Anterior cingulate cortex (tissue), 58 donors: ENCODE results near the gene VTI1A.
A peak's percentile ranks its signal among the peaks of the same experiment; 100 is the strongest.
"Not testable (repeated sequence)": the region's sequence is repeated elsewhere in the genome, so short reads cannot be mapped to it uniquely, and the experiment has no call there.

ENCODE experiments used
- DNase-seq, 58 donors: peaks; one replicate each; lab custom pipeline; 2025; lab: John Stamatoyannopoulos, UW

VTI1A gene

GRCh38 chr10:112706577-112706976 is 259.6 kb downstream of the VTI1A start:
- DNase-seq = no peak

- DNase-seq = no peak
Observed at GRCh38 chr10:112708461-112708860, 261.4 kb downstream of the VTI1A start.

DNA sequence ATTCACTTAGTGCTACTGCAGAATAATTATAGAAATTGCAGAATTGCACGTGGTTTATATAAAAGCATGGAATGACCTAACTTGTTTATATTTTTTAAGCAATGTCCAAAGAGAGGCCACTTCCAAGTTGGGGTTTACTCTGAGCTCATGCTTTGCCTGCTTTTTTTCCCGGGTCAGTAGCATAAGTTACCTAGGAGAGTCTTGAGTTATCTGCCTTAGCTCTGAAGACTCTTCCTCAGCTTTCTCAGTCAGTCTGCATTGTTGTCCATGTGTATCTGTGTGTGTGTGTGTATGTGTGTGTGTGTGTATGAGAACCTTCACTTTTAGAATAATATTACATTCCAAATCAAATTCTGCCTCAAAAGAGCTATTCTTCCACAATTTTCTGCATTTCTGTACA is 263.5 kb downstream of the VTI1A start:
- DNase-seq = no peak

- no peak for DNase-seq
Observed at GRCh38 chr10:112711366-112711765, 264.4 kb downstream of the VTI1A start.

DNA sequence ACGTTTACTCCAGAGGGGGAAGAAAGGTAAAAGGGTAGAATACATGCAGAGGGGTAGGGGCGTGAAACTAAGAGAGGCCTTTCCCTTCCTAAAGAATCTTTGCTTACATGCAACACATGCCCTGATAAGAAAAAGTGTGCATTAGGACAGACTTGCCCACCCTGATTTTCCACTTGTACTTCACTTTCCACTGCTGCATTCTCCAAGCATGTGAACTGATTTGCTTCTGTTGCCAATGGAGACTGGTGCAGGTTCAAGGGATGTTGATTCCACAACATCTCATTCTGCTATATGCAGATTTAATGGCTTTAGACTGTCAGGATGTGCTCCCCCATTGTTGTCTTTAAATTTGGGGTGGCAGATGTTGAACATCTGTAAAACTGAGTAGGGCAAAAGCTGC is 265.5 kb downstream of the VTI1A start:
- no peak for DNase-seq

DNA sequence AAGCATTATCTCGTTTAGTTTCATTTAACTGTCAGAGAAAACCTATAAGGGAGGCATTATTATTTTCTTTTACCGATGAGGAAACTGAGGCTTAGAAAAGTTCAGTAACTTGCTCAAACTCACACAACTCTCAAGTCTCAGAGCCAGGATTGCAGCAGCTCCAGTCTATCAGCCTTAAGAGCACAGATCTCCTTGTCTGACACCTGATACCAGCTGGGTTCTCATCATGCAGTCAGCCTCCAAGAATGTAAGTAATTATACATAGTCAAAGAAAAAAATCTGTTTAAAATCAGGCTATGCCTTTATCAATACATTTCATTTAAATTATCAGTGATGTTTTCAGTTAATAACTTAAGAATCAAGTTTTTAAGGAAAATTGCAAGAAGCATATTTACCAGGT is 266.4 kb downstream of the VTI1A start:
- no peak for DNase-seq

- DNase-seq = no peak
Observed at GRCh38 chr10:112715581-112715980, 268.6 kb downstream of the VTI1A start.

DNA sequence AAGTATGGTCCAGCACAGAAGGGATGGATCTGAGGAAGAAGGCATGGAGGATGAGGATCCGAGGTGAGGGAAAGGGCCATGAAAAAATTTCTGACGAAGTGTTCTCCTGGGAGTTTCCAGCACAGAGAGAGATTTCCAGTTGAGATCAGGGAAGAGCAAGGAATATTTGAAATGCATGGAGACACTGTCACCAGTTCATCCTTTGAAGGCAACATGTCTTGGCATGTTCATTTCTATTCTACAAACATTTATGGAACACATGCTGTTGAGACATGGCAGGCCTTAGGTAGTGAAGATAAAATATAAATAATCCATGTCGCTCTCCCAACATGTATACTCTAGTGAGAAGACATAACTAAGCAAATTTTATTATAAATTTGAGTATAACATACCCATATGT is 269.1 kb downstream of the VTI1A start:
- DNase-seq = no peak

DNA sequence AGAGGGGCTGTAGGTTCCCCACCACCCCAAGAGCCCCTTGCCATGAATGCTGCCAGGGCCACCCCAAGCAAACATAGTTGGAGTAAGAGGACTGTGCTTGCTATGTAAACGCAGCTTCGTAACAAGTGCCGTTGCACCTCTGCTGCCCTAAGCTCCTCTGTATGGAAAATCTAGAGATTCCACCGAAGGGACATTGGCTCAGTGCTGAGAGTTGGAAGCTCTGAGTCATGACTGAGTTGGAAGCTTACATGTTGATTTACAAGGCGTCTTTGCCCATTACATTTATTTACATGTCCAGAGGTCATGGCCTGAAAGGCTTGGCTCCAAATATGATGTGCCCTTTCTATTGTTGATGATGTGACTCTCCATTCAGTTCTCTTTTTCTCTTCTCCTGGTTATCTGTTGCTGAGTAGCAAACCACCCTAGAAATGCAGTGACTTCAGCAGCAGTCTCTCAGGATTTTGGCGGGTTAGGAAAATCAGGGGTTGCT is 270.0 kb downstream of the VTI1A start:
- DNase-seq = no peak

GRCh38 chr10:112720178-112720577 is 273.2 kb downstream of the VTI1A start:
- DNase-seq = no peak

GRCh38 chr10:112721080-112721698 is 274.2 kb downstream of the VTI1A start:
- peak in 1 of 58 donors; percentile 3 for DNase-seq

GRCh38 chr10:112722758-112723157 is 275.7 kb downstream of the VTI1A start:
- peak in 6 of 58 donors; percentile 4 to 32 (median 8) for DNase-seq

DNA sequence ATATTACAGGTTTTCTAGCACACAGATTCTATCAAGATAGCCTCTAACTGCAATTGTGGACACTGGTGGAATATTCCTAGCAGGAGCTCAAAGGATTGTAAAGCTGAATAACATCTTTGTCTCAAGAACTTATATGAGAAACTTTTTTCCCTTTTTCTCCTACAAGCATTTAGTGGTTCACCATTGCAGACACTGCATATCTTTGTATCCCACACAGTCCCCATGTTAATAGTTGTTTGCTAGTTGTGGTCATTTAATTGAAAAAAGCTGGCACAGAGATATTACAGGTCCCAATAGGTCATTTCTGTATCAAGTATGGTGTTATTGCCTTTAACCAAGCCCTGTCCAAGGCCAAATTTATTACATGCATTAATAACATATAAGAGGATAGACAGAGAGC is 276.9 kb downstream of the VTI1A start:
- DNase-seq = no peak

GRCh38 chr10:112724404-112724991 is 277.5 kb downstream of the VTI1A start:
- no peak for DNase-seq

- no peak for DNase-seq
Observed at GRCh38 chr10:112728118-112728883, 281.3 kb downstream of the VTI1A start.

DNA sequence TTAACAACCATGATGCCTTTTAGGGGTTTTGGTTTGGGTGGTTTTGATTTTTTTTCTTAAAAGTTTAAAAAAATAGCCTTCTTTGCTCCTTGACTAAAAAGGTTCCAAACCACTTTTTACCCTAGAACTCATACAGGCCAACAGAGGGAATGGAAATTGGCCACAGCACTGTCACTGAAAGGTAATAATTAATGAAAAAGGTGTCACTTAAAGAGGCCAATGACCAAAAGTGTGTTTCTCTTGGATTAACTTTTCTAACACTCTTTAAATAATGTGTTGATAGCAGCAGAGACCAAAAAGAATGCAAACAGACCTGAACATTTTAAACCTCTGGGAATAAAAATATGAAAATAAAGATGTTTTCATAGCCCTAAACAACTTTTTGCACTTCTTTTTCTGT is 282.0 kb downstream of the VTI1A start:
- DNase-seq = no peak

DNA sequence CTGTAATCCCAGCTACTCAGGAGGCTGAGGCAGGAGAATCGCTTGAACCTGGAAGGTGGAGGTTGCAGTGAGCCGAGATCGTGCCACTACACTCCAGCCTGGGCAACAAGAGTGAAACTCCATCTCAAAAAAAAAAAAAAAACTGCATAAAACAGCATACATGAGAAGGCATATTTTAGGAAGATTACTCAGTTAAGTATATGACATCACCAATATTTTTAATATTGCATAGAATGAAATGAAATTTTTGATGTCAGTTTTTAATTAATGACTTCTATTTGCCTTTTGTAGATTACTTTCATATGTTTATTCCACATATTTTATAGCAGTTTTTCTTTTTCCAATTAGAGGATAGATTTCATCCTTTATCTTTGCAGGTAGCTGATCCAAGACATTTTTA is 284.4 kb downstream of the VTI1A start:
- not testable (repeated sequence) for DNase-seq

DNA sequence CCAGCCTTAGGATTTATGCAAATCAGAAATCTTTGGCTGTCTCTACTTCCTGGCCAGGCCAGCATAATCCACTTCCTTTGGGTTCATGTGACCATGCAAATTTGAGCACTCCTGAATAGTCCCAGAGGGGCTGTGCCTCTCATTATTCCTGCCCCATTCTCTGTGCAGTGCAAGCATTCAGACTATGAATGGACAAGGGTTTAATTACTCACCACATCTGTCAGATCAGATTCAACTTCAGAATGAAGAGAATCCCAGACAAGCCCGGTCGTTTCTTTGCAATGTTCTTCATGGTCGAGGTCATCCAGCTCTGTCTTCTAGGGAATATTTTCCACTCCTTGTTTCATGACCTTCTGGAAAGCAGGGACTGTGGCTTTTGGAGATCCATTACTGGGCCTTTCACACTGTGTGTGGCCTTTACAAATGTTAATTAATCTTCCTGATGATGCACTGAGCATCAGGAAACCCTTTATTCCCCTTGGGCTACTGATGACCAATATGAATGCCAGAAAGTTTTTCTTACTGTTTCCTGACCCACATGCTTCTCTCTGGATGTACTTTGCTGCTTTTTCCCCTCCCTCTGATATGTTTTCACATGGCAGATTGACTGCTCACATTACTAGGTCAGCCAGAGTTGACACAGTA is 285.4 kb downstream of the VTI1A start:
- DNase-seq = peak in 26 of 58 donors; percentile 1 to 74 (median 12)

GRCh38 chr10:112735041-112735695 is 288.2 kb downstream of the VTI1A start:
- no peak for DNase-seq
